ENCODE measurements around the gene RAB22A. TPM values are rescaled to one million over a fixed set of nuclear protein-coding genes. Genes with fewer than 3 reads are reported as not detected.

The RAB22A gene
- total and polyA plus RNA-seq, 2 donors (not counting 3 experiments of a cell fraction or from before 2014, with no cell fraction given) = 8.6 to 16.3 TPM

DNA sequence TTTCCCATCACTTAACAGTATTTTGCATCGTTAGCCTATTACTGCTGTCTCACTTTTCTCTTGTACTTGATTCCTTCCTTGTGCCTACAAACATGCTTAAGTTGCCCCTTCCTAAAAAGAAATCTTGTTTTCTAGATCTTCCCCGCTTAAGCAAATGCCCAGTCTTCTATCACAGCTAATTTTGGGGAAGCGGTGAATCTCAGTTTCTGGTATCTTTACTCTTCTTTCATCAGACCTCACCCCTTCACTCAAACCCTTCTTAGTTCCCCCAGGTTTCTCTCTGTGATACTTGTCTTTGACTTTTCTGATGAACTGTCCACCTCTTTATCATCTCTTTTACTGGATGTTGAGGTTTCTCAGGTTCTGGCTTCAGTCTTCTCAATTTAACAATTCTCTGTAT, 93.8 kb downstream of the RAB22A start:
- H3K36me3 ChIP-seq (ENCODE audit: control insufficient read depth in 2 of 2, extremely low read depth in 1 of 2, insufficient read depth in 2 of 2, low read length in 2 of 2) = no peaks in the 10 kb centered on the region
- no peaks in the 10 kb centered on the region for H3K9me3 ChIP-seq (replicated peaks; ENCODE audit: control insufficient read depth, insufficient read depth, low read length)
- peaks cover 13% of the 10 kb centered on the region for H4K20me1 ChIP-seq (replicated peaks; ENCODE audit: control insufficient read depth, extremely low read depth, insufficient read depth, low read length)
- no peak overlapping the region for H3K27ac ChIP-seq (ENCODE audit: insufficient read depth, low read depth, low read length)
- peaks cover 95% of the 10 kb centered on the region for H3K79me2 ChIP-seq (ENCODE audit: control insufficient read depth, insufficient read depth, low read length)
- no peaks in the 10 kb centered on the region for H3K27me3 ChIP-seq (ENCODE audit: control insufficient read depth in 2 of 2, insufficient read depth in 2 of 2, low read length in 2 of 2)
- dilution Hi-C loops (cut with MboI; ENCODE audit: extremely low pct_ligation_motif_present, low sequenced_read_pairs) = no loop called here
- no peak overlapping the region for H3K4me3 ChIP-seq (replicated peaks in 1 of 3; ENCODE audit: insufficient read depth in 1 of 3, low read depth in 1 of 3, low read length in 3 of 3)
- no peak overlapping the region for H2AFZ ChIP-seq (ENCODE audit: low read depth, low read length)
- TF ChIP-seq, protein P1, sequence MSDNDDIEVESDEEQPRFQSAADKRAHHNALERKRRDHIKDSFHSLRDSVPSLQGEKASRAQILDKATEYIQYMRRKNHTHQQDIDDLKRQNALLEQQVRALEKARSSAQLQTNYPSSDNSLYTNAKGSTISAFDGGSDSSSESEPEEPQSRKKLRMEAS (IDR thresholded peaks at IDR 0.05; ENCODE audit: insufficient read depth, insufficient read length) = no peak
- TF ChIP-seq POLR2AphosphoS5 (IDR thresholded peaks at IDR 0.05; ENCODE audit: insufficient read depth, low read depth, low read length) (no peak), GATA2 (IDR thresholded peaks at IDR 0.05; ENCODE audit: insufficient read depth, insufficient read length, low read depth, low read length) (no peak), JUN (IDR thresholded peaks at IDR 0.05; ENCODE audit: borderline replicate concordance, insufficient read depth, insufficient read length, low read depth) (no peak), MYC (IDR thresholded peaks at IDR 0.05; ENCODE audit: low read depth, low read length) (no peak), FOS (IDR thresholded peaks at IDR 0.05; ENCODE audit: borderline replicate concordance, insufficient read depth, low read length) (no peak), POLR2A (IDR thresholded peaks at IDR 0.05; ENCODE audit: low read depth, low read length) (no peak), EZH2 (IDR thresholded peaks at IDR 0.05; ENCODE audit: borderline replicate concordance, low read depth, low read length, severe bottlenecking) (no peak)
- TF ChIP-seq, protein P2, sequence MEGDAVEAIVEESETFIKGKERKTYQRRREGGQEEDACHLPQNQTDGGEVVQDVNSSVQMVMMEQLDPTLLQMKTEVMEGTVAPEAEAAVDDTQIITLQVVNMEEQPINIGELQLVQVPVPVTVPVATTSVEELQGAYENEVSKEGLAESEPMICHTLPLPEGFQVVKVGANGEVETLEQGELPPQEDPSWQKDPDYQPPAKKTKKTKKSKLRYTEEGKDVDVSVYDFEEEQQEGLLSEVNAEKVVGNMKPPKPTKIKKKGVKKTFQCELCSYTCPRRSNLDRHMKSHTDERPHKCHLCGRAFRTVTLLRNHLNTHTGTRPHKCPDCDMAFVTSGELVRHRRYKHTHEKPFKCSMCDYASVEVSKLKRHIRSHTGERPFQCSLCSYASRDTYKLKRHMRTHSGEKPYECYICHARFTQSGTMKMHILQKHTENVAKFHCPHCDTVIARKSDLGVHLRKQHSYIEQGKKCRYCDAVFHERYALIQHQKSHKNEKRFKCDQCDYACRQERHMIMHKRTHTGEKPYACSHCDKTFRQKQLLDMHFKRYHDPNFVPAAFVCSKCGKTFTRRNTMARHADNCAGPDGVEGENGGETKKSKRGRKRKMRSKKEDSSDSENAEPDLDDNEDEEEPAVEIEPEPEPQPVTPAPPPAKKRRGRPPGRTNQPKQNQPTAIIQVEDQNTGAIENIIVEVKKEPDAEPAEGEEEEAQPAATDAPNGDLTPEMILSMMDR (IDR thresholded peaks at IDR 0.05; ENCODE audit: extremely low read depth in 1 of 2, insufficient read depth in 1 of 2, low read depth in 1 of 2, low read length in 2 of 2) = no peak
- no TSS peak for BruUV-seq (replicated peaks)
- H3K4me2 ChIP-seq (ENCODE audit: insufficient read depth, low read length) = no peak overlapping the region
- H3K9ac ChIP-seq (replicated peaks; ENCODE audit: extremely low read depth, insufficient read depth, low read length) = no peak overlapping the region
- no peak for DNase-seq (ENCODE audit: low read depth, low spot score)
- intact Hi-C loops (cut with micrococcal nuclease) = loop anchor here (5.0 to 10.0 kb wide), 2 partner anchors 39 to 1008 kb away; partner anchors contain the start of gene RBM38
- ChIA-PET POLR2A (no interaction called here), CTCF (no interaction called here)
- H3K4me1 ChIP-seq (ENCODE audit: control insufficient read depth, extremely low read depth, insufficient read depth, low read length) = peaks cover 18% of the 10 kb centered on the region
- peaks cover 3% of the 10 kb centered on the region for H3K9me1 ChIP-seq (replicated peaks; ENCODE audit: control insufficient read depth, extremely low read depth, insufficient read depth, low read length)
- no peak for FAIRE-seq
